GM13977 (cell line): Measurements from ENCODE around the gene SDF4.

Experiments
- DNase-seq: peaks from one replicate; pipeline ENCODE4 v3.0.0; 2012; ENCODE audit warnings: low spot score
- in situ Hi-C: fragments of 300-500 bp; cut with MboI; formaldehyde crosslinking; loops from one replicate; pipeline ENCODE4 v1.12.0; 2022; ENCODE audit warnings: low sequenced_read_pairs, low pct_unique_long_range_greater_than_20kb, mixed read lengths, inconsistent platforms; ENCODE audit not compliant: unreplicated experiment
- TF ChIP-seq, protein P1 (sequence below): IDR thresholded peaks from 2 replicates; pipeline ENCODE4 v1.5.1; 2012; ENCODE audit warnings: mild to moderate bottlenecking, control low read depth; ENCODE audit not compliant: insufficient read depth; ENCODE audit errors: extremely low read depth, missing control alignments

Gene SDF4

DNA sequence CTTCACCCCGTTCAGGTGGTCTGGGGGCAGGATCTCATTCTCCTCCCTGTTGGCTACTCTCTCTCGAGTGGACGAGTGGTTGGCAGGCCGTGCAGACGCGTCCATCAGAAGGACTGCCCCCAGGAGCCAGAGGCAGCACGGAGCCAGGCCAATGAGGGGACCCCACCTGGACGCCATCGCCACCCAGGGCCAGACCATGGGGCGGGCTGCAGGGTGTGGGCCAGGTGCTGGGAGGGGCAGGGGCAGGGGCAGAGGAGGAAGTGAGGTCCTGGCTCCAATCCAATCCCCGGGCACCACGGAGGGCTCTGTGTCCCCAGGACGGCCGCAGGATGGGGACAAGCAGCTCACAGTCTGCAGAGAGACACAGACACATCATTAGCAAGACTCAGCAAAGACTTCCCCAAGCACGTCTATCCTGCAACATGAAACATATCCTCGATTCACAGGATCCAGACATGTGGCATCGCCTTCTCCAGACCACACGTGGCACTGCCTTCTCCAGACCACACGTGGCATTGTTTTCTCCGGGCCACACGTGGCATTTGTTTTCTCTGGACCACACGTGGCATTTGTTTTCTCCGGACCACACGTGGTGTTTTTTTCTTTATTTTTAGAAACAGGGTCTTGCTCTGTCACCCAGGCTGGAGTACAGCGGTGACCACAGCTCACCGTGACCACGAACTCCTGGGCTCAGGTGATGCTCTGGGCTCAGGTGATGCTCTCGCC is 3.0 kb downstream of the SDF4 start:
- no peak for DNase-seq
- TF ChIP-seq, protein P1, sequence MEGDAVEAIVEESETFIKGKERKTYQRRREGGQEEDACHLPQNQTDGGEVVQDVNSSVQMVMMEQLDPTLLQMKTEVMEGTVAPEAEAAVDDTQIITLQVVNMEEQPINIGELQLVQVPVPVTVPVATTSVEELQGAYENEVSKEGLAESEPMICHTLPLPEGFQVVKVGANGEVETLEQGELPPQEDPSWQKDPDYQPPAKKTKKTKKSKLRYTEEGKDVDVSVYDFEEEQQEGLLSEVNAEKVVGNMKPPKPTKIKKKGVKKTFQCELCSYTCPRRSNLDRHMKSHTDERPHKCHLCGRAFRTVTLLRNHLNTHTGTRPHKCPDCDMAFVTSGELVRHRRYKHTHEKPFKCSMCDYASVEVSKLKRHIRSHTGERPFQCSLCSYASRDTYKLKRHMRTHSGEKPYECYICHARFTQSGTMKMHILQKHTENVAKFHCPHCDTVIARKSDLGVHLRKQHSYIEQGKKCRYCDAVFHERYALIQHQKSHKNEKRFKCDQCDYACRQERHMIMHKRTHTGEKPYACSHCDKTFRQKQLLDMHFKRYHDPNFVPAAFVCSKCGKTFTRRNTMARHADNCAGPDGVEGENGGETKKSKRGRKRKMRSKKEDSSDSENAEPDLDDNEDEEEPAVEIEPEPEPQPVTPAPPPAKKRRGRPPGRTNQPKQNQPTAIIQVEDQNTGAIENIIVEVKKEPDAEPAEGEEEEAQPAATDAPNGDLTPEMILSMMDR = no peak
- in situ Hi-C loops = no loop called here

- DNase-seq = no peak
- TF ChIP-seq, protein P1 = no peak
- in situ Hi-C loops = no loop called here
Measured at GRCh38 chr1:1228187-1228586, 3.6 kb downstream of the SDF4 start.

GRCh38 chr1:1227386-1227785 is 4.4 kb downstream of the SDF4 start:
- in situ Hi-C loops = no loop called here
- DNase-seq = no peak
- TF ChIP-seq, protein P1 = no peak

GRCh38 chr1:1226566-1227362 is 5.0 kb downstream of the SDF4 start:
- in situ Hi-C loops = no loop called here
- TF ChIP-seq, protein P1 = no peak

DNA sequence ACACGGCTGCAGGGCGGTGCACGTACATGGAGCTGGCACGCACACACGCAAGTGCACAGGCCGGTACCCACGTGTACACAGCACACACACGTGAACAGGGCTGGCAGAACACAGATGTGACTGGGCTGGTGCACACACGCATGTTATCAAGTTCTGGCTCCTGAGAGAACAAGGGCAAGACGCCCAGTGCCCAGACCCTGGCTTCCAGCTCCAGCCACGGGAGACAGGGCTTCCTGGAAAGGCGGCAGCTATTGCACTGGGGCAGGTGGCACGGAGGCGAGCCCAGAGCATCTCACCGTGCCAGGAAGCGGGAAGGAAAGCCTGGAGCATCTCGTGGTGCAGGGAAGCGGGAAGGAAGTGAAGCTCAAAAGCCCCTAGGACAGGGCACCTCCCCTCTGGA is 5.9 kb downstream of the SDF4 start:
- TF ChIP-seq, protein P1 = no peak
- DNase-seq = no peak
- in situ Hi-C loops = no loop called here

More at GRCh38 chr1:1226566-1227362, 5.0 kb downstream of the SDF4 start:
- DNase-seq = no peak

DNA sequence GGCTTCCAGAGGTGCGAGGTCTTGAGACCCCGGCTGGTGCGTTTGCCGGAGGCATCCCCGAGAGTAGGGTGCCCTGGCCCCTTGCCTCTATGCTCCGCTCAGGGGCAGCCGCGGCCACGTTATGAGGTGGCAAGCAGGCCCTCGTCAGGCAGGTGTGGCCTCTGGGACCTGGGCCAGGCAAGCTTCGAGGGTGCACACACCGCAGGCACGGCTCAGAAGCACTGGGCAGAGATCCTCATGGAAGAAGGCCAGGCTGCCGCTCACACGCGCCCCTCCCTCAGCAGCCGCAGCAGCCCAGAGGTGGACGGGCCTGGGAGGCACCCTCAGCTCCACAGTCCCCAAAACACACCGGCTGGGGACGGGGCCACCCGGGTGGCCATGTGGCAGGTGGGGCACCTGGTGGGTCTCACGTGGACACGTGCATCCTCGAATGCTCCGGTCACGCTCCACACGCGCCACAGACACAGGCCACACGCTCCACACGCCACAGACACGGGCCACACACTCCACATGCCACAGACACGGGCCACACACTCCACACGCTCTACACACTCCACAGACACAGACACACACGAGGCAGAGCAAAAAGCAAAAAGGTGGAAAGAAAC is 6.5 kb downstream of the SDF4 start:
- DNase-seq = no peak
- in situ Hi-C loops = no loop called here
- TF ChIP-seq, protein P1 = no peak
